PFSK-1 (cell line): ENCODE results near the gene HES3.

Experiments used
- SIN3A ChIP-seq: IDR thresholded peaks from 2 replicates; pipeline ENCODE4 v1.6.1; 2012; ENCODE audit warnings: mild to moderate bottlenecking, low read length, moderate library complexity, borderline replicate concordance; ENCODE audit not compliant: insufficient read depth
- TAF1 ChIP-seq: IDR thresholded peaks from 2 replicates; pipeline ENCODE4 v1.6.1; 2012; ENCODE audit warnings: low read length, control low read depth, borderline replicate concordance; ENCODE audit not compliant: insufficient read depth

- TF ChIP-seq SIN3A (no peak), TAF1 (no peak)
Measured at GRCh38 chr1:6261615-6261995, 17.6 kb downstream of the HES3 start.
